AG08395 (cell line): ENCODE measurements around the gene CCDC57.

Experiments
- DNase-seq: peaks from one replicate; pipeline ENCODE4 v3.0.0; 2012; ENCODE audit warnings: mixed read lengths, low spot score

The CCDC57 gene

GRCh38 chr17:82061047-82061925 is 151.4 kb downstream of the CCDC57 start:
- DNase-seq, result no peak

DNA sequence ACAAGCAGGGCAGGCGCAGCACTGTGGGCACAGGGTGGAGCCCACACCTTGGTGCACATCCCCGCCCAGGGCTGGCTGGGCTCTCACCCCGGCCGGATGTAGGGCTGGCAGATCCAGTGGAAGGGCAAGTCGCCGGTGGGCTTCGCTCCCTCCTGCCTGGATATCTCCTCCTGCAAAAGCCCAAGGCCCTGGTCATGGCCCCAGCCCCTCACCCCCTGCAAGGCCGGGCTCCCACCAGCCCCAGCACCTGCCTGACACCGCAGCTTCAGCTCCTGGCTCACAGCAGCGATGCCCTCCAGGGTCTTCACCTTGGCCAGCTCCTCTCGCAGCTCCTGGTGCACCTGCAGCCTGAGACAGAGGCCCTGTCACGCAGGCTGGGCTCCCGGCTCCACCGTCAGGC is 152.0 kb downstream of the CCDC57 start:
- no peak for DNase-seq

GRCh38 chr17:82060001-82060380 is 152.7 kb downstream of the CCDC57 start:
- no peak for DNase-seq

DNA sequence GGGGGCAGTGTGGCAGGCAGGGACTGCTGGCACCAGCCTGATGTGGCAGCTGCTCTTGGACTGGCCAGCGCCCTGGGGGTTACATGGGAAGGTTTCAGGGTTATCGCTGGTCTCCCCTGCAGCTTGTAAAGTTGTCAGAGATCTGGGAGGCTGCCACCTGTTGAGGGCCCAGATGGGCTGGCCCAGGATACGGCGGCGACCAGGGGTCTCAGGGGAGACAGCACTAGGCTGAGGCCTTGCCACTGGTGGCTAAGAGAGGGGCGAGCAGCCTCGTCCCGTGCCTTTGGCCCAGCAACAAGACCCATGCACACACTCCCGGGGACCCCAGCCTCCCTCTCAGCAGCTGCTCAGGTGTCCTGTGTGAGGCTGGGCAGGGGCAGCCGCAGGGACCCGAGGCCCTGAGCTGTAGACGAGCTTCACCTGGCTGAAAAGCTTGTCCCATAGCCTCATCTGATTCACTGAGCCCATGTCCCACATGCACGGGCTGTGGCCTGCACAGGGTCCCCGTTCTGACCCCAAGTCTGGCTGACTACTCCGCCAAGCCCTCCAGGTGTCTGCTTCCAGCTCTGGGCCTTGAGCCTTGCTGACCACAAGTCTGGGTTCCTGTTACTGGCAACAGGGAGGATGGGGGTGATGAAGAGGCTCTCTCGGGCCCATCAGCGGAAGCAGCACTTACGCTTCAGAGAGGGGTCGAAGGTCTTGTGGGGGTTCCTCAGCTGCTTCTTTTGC is 153.2 kb downstream of the CCDC57 start:
- no peak for DNase-seq

DNA sequence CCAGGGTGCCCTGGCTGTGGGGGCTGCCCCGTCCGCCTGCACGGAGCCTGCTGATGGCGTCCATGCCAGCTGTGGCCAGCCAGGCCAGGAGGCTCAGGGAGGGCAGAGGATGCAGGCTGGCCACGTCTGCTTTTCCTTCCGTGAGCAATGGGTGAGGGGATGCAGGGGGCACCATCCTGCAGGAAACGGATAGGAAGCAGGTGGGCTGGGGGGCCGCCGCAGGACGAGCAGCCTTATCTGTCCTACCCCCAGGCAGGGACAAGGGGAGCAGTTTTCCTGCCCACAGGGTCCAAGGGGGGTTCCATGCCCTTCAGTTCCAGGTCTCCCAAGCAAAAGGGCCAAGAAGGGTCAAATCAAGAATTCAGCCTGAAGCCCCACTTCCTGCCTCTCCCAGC is 153.8 kb downstream of the CCDC57 start:
- DNase-seq, result no peak

GRCh38 chr17:82058230-82058854 is 154.3 kb downstream of the CCDC57 start:
- no peak for DNase-seq

DNA sequence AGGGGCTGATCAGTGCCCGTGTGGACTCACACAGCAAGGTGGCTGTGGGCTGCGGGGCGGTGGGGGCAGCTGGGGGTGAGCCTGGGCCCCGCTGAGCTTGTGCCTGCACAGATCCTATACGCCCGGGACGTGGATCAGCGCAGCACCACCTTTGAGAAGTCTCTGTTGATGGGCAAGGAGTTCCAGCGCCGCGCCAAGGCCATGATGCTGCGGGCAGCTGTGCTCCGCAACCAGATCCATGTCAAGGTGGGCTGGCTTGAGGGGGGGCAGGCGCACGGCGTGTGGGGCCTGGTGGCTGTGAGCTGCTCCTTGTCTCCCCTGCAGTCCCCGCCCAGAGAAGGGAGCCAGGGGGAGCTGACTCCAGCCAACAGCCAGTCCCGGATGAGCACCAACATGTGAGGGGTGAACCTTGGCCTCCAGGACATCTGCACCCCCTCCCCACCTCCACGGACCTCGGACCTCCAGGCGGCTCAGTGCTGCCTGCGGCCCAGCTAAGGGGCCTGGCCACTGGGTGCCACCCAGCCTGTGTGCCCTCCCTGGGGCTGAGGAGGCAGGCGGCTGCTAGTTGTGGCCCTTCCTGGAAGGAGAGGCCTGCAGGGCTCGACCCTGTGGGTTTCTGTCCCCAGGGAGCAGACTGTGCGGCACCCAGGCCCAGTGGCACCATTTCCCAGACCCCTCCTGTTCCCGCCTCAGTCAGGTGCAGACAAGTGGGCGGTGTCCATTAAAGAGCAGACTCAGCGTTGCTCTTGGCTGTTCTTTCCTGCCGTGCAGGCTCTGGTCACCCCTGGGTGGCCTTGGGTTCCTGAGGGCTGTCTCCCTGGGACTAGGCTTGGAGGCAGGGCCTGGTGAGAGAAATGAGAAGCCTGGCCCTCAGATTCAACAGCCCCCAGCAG is 155.7 kb downstream of the CCDC57 start:
- DNase-seq, result no peak

GRCh38 chr17:82055965-82056728 is 156.5 kb downstream of the CCDC57 start:
- DNase-seq, result no peak

GRCh38 chr17:82055023-82055964 is 157.3 kb downstream of the CCDC57 start:
- no peak for DNase-seq

DNA sequence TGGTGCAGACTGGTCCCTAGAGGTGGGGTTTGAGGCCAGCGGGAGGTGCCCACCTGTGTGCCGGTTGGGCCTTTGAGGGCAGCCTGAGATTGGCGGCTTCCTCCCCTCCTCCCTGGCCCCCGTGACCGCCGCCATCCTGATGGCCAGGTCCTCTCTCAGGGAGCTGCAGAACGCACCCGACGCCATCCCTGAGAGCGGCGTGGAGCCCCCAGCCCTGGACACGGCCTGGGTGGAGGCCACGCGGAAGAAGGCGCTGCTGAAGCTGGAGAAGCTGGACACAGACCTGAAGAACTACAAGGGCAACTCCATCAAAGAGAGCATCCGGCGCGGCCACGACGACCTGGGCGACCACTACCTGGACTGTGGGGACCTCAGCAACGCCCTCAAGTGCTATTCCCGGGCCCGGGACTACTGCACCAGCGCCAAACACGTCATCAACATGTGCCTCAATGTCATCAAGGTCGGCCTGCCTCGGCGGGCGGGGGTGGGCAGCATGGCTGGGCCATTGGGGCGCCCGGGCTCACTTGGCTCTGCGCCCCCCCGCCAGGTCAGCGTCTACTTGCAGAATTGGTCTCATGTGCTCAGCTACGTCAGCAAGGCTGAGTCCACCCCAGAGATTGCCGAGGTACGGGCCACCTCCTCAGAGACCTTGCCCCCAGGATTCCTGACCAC is 158.2 kb downstream of the CCDC57 start:
- no peak for DNase-seq

GRCh38 chr17:82053556-82054263 is 158.9 kb downstream of the CCDC57 start:
- DNase-seq, result no peak

DNA sequence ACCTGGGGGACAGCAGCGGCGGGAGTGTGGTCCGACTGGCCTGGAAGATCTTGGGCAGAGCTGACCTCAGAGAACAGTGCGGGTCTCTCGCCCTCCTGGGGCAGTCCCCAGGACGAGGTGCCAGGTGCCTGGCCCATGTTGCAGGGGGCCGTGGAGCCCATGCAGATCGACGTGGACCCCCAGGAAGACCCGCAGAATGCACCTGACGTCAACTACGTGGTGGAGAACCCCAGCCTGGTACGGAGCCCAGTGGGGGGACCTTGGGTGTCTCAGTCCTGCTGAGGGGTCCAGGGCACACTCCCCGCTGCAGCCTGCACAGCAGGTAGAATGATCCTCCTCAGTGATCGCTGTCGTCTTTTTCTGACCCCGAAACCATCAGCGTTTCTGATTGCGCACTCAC is 159.5 kb downstream of the CCDC57 start:
- no peak for DNase-seq

DNA sequence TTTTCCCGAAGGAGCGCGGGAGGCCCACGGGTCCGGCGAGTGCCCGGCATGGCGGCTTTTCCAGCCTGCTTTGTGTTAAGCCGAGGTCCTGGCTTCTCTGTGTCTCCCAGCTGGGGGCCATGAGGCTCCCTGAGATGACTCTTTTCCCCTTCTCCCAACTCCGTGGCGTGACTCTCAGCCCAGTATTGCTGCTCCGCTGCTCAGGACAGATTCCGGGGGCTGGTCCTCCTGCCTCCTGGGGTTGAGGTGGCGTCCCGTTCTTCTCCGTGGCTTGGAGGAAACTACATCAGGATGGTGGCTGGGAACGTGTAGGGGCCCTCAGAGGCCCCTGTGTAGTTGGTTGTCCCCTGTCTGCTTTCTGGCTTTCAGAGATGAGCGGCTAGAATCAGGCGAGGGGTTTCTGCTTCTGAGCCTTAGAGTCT is 160.0 kb downstream of the CCDC57 start:
- peak; percentile 22 for DNase-seq

DNA sequence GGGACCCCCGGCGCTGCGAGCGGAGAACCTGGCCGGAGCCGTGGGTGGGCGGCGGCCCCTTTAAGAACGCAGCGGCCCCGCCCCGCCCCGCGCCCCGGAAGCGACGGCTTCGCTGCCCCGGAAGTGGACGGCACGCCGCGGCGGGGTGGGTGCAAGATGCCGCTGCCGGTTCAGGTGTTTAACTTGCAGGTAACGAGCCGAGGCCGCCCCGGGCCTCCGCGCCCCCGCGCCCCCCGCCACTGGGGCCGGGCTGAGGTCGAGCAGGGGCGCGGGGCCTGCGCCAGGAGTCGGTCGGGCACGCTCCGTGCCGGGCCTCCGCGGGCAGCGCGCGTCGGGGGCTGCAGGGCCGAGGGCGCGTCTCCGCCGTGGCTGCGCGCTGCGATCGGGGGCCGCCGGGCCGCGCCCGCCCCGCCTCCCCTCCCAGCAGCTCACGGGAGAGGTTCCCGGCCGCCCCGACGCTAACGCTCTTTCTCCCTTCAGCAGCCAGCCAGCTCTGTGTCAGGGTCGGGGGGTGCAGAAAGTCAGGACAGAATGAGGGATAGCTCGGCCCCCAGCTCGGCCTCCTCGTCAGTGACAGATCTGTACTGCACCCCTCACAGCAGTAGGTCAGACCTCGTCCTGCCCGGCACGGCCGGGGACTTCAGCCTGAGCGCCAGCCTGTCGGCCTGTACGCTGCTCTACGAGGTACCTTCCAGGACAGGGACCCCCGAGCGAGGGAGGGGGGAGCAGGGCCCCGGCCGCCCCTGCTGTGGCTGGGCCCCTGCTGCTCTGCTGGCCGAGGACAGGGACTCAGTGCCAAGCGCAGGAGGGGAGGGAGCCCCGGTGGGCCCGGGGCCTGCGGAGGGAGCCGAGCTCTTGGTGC is 160.6 kb downstream of the CCDC57 start, which contains the start of the genes GPS1 and RFNG:
Gene GPS1, plus strand, starts transcription at position 123 of the 862 bp plus-strand sequence. Its CDS starts 34 bp downstream, at position 157.
Gene RFNG, minus strand, starts transcription at position 36 of the 862 bp plus-strand sequence. CDS start 45 bp downstream, outside the sequence.
- DNase-seq, result peak; percentile 84
